ENCODE results near the gene PPP1R13L.
"Not testable (repeated sequence)": the region's sequence is repeated elsewhere in the genome, so short reads cannot be mapped to it uniquely, and the experiment has no call there.

PPP1R13L gene

DNA sequence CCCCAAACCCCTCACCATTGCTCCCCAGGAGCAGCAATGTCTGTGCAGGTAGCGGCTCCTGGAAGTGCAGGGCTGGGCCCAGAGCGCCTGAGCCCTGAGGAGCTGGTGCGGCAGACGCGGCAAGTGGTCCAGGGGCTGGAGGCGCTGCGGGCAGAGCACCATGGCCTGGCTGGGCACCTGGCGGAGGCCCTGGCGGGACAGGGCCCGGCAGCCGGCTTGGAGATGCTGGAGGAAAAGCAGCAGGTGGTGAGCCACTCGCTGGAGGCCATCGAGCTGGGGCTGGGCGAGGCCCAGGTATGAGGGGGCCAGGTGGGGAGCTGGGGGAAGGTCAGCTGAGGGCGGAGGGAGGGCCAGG is 59.4 kb downstream of the PPP1R13L start:
- DNase-seq (ENCODE audit: low read depth in 2 of 2): no peak

DNA sequence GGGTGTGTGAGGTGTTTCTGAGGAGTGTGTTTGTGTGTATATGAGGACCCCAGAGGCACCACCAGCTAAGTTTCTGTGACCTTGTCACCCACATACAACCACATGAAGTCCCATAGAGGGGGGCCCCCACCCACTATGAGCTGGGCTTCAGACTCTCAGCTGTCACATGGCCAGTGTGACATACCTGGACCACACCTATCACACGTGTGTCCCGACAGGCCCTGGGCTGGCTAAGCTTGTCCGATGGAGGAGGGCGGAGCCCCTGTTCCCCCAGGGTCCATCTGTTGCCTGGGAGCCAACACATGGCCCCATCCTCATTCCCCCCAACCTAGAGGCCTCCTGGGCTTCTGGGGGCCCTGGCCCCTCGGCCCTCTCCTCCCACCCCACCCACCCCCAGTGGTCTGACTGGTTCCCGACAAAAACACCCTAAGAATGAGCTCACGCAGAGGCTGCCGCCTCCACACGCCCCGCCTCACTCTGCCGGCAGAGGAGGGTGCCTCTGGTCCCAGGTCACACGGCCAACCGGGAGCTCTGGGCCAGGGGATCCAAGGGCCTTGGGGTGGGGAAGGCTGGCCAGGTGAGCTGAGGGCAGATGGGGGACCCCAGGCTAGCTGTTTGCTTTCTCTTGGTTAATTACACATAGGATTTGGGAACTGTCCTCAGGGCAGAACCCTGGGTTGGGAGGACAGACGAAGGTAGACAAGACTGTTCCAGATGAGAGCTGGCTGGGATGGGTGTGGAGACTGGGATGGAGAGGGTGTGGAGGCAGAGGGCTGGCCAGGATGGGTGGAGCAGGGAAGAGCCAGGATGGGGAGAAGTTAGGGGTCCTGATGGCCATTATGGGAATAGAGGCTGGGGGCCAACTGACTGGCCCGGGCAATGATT is 60.0 kb downstream of the PPP1R13L start:
- DNase-seq (ENCODE audit: low read depth in 2 of 2): no peak

DNA sequence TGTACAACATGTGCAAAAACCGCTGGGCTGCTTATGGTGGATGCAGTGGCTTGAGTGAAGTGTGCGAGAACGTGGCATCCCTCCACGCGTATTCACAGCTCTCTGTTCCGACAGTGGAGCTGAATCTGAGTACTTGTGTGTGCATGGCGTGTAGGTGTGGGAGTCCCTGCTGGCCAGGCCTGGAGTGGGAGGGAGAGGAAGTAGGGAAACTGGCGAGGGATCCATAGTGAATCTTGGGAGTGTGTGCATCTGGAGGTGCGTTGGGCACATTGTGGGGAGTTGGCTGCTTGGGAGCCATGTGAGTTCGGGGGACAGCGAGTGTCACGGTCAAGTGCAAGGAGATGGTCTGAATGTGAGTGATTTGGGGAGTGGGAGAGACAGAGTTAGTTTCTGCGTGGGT is 62.0 kb downstream of the PPP1R13L start:
- no peak for DNase-seq (ENCODE audit: low read depth in 2 of 2)

DNA sequence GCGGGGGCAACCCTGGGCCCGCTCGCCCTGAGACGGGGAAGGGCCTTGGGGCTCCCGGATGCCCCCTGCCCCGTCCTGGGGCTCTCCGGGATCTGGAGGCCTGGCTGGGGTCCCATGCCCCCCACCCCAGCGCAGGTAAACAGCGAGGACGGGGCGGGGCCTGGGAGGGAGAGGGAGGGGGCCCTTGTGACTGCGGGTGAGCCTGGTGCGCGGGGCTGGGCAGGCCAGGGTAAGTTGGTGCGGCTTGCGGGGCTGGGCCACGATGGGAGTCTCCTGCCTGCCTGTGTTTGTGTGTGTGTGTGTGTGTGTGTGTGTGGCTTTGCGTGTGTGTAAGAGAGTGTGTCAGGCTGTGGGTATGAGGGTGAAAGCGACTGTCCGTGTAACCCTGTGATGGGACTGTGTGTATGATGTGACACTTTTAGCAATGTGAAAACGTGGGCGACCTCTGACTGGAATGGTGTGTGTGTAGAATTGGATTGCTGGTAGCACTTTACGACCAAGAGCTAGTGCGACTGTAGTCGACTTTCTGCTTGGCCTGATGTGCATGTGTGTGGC is 63.9 kb downstream of the PPP1R13L start:
- DNase-seq (ENCODE audit: low read depth in 2 of 2): no peak

DNA sequence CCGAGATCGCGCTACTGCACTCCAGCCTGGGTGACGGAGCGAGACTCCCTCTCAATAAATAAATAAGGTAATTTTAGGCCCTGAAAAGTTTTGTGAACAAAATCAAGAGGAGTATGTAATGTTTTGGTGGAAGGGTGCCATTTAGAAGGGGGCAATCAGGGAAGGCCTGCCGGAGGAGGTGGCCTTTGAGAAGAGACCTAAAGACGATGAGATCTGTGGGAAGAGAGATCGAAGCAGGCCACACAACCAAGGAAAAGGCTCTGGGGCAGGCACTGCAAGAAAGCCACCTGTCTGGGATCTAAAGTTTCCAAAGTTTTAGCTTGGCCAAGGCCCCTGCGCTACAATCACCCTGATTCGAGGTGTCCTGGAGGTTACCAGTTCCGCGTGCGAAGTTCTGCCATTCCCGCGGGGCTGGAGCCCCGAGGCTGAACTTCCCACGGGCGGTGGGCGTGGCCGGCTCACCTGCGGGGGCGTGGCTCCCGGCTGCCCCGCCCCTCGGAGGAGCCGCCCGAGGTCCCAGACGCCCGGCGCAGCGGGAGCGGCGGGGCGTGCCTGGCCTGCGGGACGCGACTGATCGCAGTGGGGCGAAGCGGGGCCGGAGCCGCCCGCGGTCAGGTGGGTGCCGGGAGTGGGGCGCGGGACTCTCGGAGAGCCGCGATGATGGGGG is 64.5 kb downstream of the PPP1R13L start, which contains the start of gene KLC3:
Gene KLC3 (plus strand): TSS at position 519 of the 667 bp plus-strand sequence. CDS start 4,792 bp downstream, outside the sequence.
- peak; percentile 16 to 35 for DNase-seq (ENCODE audit: low read depth in 2 of 2)

DNA sequence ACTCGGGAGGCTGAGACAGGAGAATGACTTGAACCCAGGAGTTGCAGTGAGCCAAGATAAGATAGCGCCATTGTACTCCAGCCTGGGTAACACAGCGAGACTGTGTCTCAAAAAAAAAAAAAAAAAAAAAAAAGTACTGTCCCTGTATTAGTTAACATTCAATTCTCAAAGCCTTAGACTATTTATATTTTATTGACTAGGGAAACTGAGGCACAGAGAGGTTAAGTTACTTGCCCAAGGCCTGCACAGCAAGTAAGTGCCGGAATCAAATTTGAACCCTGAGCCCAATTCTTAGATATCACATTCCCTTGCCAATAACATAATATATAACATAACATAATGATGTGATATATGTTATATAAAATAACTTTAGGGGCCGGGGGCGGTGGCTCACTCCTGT is 65.2 kb downstream of the PPP1R13L start:
- no peak for DNase-seq (ENCODE audit: low read depth in 2 of 2)

DNA sequence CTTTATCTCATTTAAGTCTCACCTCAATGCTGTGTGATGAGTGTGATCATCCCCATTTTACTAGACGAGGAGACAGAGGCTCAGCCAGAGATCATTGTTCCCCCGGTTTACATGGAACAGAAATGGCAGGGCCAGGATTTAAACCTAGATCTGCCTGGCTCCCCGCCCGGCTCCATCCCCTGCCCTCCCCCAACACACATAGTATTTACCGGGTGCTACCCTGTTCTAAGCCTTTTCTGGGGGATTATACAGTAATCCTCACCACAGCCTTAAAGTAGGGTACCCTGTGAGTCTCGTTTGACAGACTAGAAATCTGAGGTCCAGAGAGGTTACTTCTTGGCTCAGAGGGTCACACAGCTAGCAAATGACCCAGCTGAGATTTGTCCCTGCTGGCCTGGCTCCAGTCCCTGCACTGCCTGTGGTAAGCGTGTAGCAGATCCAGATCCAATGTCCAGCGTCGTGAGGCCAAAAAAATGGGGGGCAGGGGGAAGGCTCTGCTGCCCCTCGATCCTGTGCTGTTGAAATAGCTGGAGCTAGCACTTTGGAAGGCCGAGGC is 68.1 kb downstream of the PPP1R13L start:
- DNase-seq (ENCODE audit: low read depth in 2 of 2): no peak

DNA sequence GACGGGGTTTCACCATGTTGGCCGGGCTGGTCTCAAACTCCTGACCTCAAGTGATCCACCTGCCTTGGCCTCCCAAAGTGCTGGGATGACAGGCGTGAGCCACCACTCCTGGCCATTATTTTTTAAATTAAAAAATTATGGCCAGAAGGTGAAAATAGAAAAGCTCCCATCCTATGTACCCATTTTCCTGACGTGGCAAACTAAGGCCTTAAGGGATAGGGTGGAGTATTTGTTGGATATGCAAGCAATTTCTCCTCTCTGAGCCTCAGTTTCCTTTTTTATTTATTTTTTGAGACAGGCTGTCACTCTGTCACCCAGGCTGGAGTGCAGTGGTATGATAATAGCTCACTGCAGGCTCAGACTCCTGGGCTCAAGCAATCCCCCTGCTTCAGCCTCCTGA is 70.0 kb downstream of the PPP1R13L start:
- not testable (repeated sequence) for DNase-seq (ENCODE audit: low read depth in 2 of 2)

DNA sequence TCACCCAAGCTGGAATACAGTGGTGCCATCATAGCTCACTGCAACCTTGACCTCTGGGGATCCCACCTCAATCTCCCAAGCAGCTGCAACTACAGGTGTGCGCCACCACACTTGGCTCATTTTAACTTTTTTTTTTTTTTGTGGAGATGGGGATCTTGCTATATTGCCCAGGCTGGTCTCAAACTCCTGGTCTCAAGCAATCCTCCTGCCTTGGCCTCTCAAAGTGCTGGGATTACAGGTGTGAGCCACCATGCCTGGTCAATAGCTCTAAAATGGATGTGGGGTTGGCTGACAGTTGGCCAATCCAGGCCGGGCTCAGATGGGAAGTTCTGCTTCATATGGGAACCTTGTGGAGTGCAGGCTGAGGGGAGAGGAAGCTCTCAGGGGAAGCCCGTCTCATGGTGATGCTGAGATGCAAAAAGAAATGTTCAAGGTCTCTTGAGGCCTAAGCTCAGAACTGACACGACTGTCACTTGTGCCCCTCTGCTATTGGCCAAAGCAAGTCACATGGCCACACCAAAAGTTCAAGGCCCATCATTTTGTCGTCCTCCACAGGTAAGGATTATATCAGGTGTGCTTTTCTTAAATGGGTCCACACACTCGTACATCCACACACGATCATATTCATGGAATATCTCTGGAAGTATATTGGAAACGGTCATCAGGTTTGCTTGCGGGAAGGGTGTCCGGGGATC is 71.1 kb downstream of the PPP1R13L start:
- no peak for DNase-seq (ENCODE audit: low read depth in 2 of 2)

DNA sequence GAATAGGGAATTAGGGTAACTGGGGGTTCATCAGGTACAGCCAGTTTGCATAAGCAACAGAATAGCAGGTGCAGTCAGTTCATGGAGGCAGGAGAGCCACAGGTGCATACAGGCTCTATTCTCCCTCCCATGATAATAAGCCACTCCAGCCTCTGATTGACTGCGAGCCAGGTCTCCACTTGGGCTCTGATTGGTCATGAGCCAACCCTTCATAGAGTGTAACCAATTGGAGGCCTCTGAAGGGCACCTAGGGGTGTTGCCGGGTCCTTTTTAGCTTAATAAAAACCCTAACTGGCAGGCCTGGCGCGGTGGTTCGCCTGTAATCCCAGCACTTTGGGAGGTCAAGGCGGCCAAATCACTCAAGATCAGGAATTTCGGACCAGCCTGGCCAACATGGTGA is 73.5 kb downstream of the PPP1R13L start:
- DNase-seq (ENCODE audit: low read depth in 2 of 2): no peak

Data from stimulated activated CD4-positive, alpha-beta T cell treated with anti-CD3 and anti-CD28 coated beads, Interleukin-1b, Interleukin-23, amount 100 ng/mL, for 4 hours (primary cell).